HepG2 (cell line): Measurements from ENCODE around the gene SARS2. TPM values are rescaled to one million over a fixed set of nuclear protein-coding genes. Genes with fewer than 3 reads are reported as not detected.

Experiments
- ATAC-seq: fragments of 200-7000 bp; cut with Tn5 transposase; 3 replicates; pipeline ENCODE4 v1.9.1; 2020; ENCODE audit warnings: mild to moderate bottlenecking, moderate library complexity
- BruUV-seq: library from RNA; stranded (reverse); fragments of 400-500 nt; replicated peaks from 2 replicates; lab custom pipeline; 2021; lab: Mats Ljungman, UMichigan
- CTCF ChIA-PET: fragments of 300-600 bp; formaldehyde crosslinking; extraction: SDS; loops from one replicate; lab custom pipeline; 2021; ENCODE audit warnings: low total read pairs, inconsistent platforms, low intra/inter-chr PET ratio; lab: Yijun Ruan, JAX
- POLR2A ChIA-PET: fragments of 350-600 bp; sonication (Branson Sonifier 250); formaldehyde crosslinking; loops from one replicate; lab custom pipeline; 2020; ENCODE audit warnings: antibody characterized with exemption, inconsistent platforms; lab: Yijun Ruan, JAX
- DNase-seq: peaks from one replicate; pipeline ENCODE4 v3.0.0-alpha.2; 2015; ENCODE audit warnings: low spot score
- FAIRE-seq: peaks from 3 replicates; lab custom pipeline; 2011; peaks lifted over from hg19 to GRCh38; lab: Jason Lieb, UNC
- H2AFZ ChIP-seq: one replicate; pipeline ENCODE4 v1.6.1; 2011; ENCODE audit warnings: low read length, inconsistent platforms
- H3K27ac ChIP-seq: fragments of 300-600 bp; 3 replicates; pipeline ENCODE4 v1.8.0; 2011; ENCODE audit warnings: mixed run types, mild to moderate bottlenecking, mixed read lengths, low read length, inconsistent platforms; ENCODE audit not compliant: insufficient read depth; ENCODE audit errors: extremely low read length
- H3K27me3 ChIP-seq, 2 experiments: fragments of 200-600 bp in 1 of 2; 2 replicates in 1 of 2; 3 replicates in 1 of 2; pipeline versions ENCODE4 v1.6.0 to v1.8.0; 2011; ENCODE audit warnings: low read length in 2 of 2, mild to moderate bottlenecking in 2 of 2, moderate library complexity in 2 of 2, inconsistent platforms in 1 of 2; ENCODE audit not compliant: insufficient read depth in 2 of 2, control insufficient read depth in 1 of 2
- H3K36me3 ChIP-seq, 2 experiments: fragments of 200-600 bp in 1 of 2; replicated peaks in 1 of 2; 2 replicates in 1 of 2; 3 replicates in 1 of 2; pipeline versions ENCODE4 v1.5.1 to v1.8.0; 2011; ENCODE audit warnings: low read length in 2 of 2, inconsistent platforms in 1 of 2; ENCODE audit not compliant: insufficient read depth in 2 of 2, control insufficient read depth in 1 of 2
- H3K4me1 ChIP-seq: 2 replicates; pipeline ENCODE4 v1.5.1; 2012; ENCODE audit warnings: low read length, inconsistent platforms; ENCODE audit not compliant: insufficient read depth
- H3K4me2 ChIP-seq: 2 replicates; pipeline ENCODE4 v1.6.0; 2011; ENCODE audit warnings: low read depth, low read length, inconsistent platforms
- H3K4me3 ChIP-seq, 3 experiments: fragments of 200-600 bp in 1 of 3; sonication (generic), shearing (Covaris generic) in 1 of 3; replicated peaks in 1 of 3; 2 replicates each; pipeline ENCODE4 v1.5.1; 2011 to 2016; ENCODE audit warnings: low read length in 3 of 3, inconsistent platforms in 2 of 3, low read depth in 2 of 3, mild to moderate bottlenecking in 2 of 3, control low read depth in 1 of 3, mixed read lengths in 1 of 3; ENCODE audit not compliant: insufficient read depth in 1 of 3
- H3K79me2 ChIP-seq: one replicate; pipeline ENCODE4 v1.6.1; 2011; ENCODE audit warnings: low read length, inconsistent platforms; ENCODE audit not compliant: insufficient read depth
- H3K9ac ChIP-seq: 2 replicates; pipeline ENCODE4 v1.6.0; 2011; ENCODE audit warnings: mild to moderate bottlenecking, low read depth, low read length, inconsistent platforms; ENCODE audit not compliant: insufficient read depth
- H3K9me3 ChIP-seq: 2 replicates; pipeline ENCODE4 v1.5.1; 2012; ENCODE audit warnings: mild to moderate bottlenecking, low read length
- H4K20me1 ChIP-seq: 2 replicates; pipeline ENCODE4 v1.6.0; 2011; ENCODE audit warnings: inconsistent platforms, mild to moderate bottlenecking, low read length, moderate library complexity; ENCODE audit not compliant: insufficient read depth
- CHD2 ChIP-seq: IDR thresholded peaks from 2 replicates; pipeline ENCODE4 v1.6.1; 2011; ENCODE audit warnings: low read depth, low read length, improper control_type of control experiment
- GTF3A ChIP-seq: sonication (generic); formaldehyde crosslinking; conservative IDR thresholded peaks from 2 replicates; pipeline ENCODE4 v1.4.0; 2020; ENCODE audit warnings: mild to moderate bottlenecking, missing genetic modification reagents
- MEIS2 ChIP-seq: sonication (generic); formaldehyde crosslinking; IDR thresholded peaks from 2 replicates; pipeline ENCODE4 v1.9.0; 2021; ENCODE audit warnings: mild to moderate bottlenecking, missing genetic modification reagents
- MLLT10 ChIP-seq: sonication (generic); formaldehyde crosslinking; IDR thresholded peaks from 2 replicates; pipeline ENCODE4 v1.4.0; 2020; ENCODE audit warnings: missing genetic modification reagents
- NPAS2 ChIP-seq: sonication (generic); formaldehyde crosslinking; IDR thresholded peaks from 2 replicates; pipeline ENCODE4 v1.8.0; 2022; ENCODE audit warnings: mild to moderate bottlenecking, missing genetic modification reagents, borderline replicate concordance
- POLR2AphosphoS2 ChIP-seq: IDR thresholded peaks from 2 replicates; pipeline ENCODE4 v1.6.1; 2011; ENCODE audit warnings: low read depth, low read length, improper control_type of control experiment
- SMAD3 ChIP-seq: sonication (generic); formaldehyde crosslinking; IDR thresholded peaks from 2 replicates; pipeline ENCODE4 v1.4.0; 2020; ENCODE audit warnings: missing genetic modification reagents
- TCF12 ChIP-seq, 2 experiments: fragments of 450-650 bp in 1 of 2; sonication (generic) in 1 of 2; formaldehyde crosslinking in 1 of 2; IDR thresholded peaks; 2 replicates each; pipeline versions ENCODE4 v1.6.1 to v1.8.0; 2017 to 2022; ENCODE audit warnings: antibody characterized with exemption in 1 of 2, mild to moderate bottlenecking in 1 of 2, missing genetic modification reagents in 1 of 2, moderate library complexity in 1 of 2
- ZNF431 ChIP-seq: sonication (generic); formaldehyde crosslinking; IDR thresholded peaks from 2 replicates; pipeline ENCODE4 v1.9.0; 2022; ENCODE audit warnings: missing genetic modification reagents, low read depth, mild to moderate bottlenecking, borderline replicate concordance
- WGBS: methylation state at CpG from one replicate; pipeline ENCODE4 v1.1.6; 2017; ENCODE audit warnings: low lambda C conversion rate; 5-methylcytosine and 5-hydroxymethylcytosine counted together
- in situ Hi-C: cut with HindIII; loops from 2 replicates; pipeline ENCODE4 v1.10.0; 2017; ENCODE audit warnings: low pct_unique_long_range_greater_than_20kb; ENCODE audit not compliant: extremely low pct_ligation_motif_present
- intact Hi-C: fragments of 100-400 bp; cut with micrococcal nuclease; formaldehyde crosslinking; loops from one replicate; pipeline ENCODE4 v1.10.0; 2022; ENCODE audit not compliant: unreplicated experiment
- polyA plus RNA-seq, 8 experiments: library from polyadenylated mRNA; depleted of rRNA in 3 of 8; stranded (reverse) in 7 of 8; unstranded in 1 of 8; fragments of >200 nt; fragmentation: Illumina TruSeq in 4 of 8; extraction: Trizol in 4 of 8; gene quantifications; 2 replicates each; pipeline versions ENCODE4 v1.2.1 to v1.2.3, GENCODE V29; 2011 to 2016; ENCODE audit warnings: low read depth in 4 of 8, missing spikeins in 1 of 8, mixed read lengths in 1 of 8; ENCODE audit not compliant: insufficient read depth in 1 of 8
- total RNA-seq, 5 experiments: library from RNA; depleted of rRNA; stranded (reverse); fragments of >200 nt; fragmentation: Illumina TruSeq; extraction: Trizol; gene quantifications; 2 replicates each; pipeline ENCODE4 v1.2.3, GENCODE V29; 2016; ENCODE audit warnings: low read depth in 1 of 5
- TF ChIP-seq, protein P1 (sequence below): sonication (generic); formaldehyde crosslinking; IDR thresholded peaks from 2 replicates; pipeline ENCODE4 v1.9.0; 2022; ENCODE audit warnings: low read depth, missing genetic modification reagents

SARS2 gene
- total and polyA plus RNA-seq, 2 of the 13 experiments (the other 11 are each of a cell fraction or from before 2014, with no cell fraction given): 40.0 to 48.6 TPM

DNA sequence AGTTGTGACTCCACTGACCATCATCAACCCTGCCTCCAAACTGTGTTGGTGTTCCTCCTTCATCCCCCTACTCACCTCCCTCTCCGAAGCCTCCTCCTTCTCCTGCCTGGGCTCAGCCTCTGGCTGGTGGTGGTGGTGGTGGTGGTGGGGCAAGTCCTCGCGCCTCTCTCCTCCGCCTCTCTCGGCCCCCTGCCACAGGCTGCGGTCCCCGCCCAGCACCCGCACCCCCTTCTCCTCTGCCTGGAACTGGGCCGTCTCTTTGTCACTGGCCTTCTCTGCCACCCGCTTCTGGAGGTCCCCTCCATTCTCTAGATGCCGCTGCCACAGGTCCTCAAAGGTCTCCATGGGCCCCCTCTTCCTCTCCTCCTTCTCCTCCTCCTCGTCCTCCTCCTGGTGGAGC lies 20.1 kb downstream of the SARS2 start:
- no peak overlapping the region for H3K4me2 ChIP-seq
- no peak; the same call in 2 of the 3 replicates for ATAC-seq
- no TSS peak for BruUV-seq
- H3K4me3 ChIP-seq: no peak overlapping the region
- POLR2A ChIA-PET: no interaction called here
- peaks cover under 1 to 3% of the 10 kb centered on the region in 2 experiments; a peak in 2 of 5 replicates for H3K36me3 ChIP-seq
- H3K79me2 ChIP-seq: no peaks in the 10 kb centered on the region
- TF ChIP-seq NPAS2 (CRISPR knock-in tag) (no peak), GTF3A (no peak), CHD2 (no peak), SMAD3 (CRISPR knock-in tag) (no peak), MEIS2 (no peak), TCF12 (IDR thresholded peaks at IDR 0.05) (no peak), TCF12 (CRISPR knock-in tag; IDR thresholded peaks at IDR 0.05) (no peak), ZNF431 (CRISPR knock-in tag) (no peak), MLLT10 (CRISPR knock-in tag) (no peak)
- TF ChIP-seq, all 625 proteins: peak for 0
- in situ Hi-C loops (loop anchor here (25.0 kb wide), 1 partner anchor 173 kb away; the partner anchor contains the start of gene CAPN12), intact Hi-C loops (no loop called here)
- Histone ChIP-seq H4K20me1 (no peaks in the 10 kb centered on the region), H3K9me3 (no peaks in the 10 kb centered on the region), H3K4me1 (no peaks in the 10 kb centered on the region), H3K9ac (no peak overlapping the region), H3K27ac (no peak overlapping the region), H3K27me3 (no peaks in the 10 kb centered on the region), H2AFZ (no peak overlapping the region)
- FAIRE-seq: no peak
- DNase-seq: no peak
- WGBS: 87% methylated on average over 12 of the region's 12 CpGs
- CTCF ChIA-PET: no interaction called here

DNA sequence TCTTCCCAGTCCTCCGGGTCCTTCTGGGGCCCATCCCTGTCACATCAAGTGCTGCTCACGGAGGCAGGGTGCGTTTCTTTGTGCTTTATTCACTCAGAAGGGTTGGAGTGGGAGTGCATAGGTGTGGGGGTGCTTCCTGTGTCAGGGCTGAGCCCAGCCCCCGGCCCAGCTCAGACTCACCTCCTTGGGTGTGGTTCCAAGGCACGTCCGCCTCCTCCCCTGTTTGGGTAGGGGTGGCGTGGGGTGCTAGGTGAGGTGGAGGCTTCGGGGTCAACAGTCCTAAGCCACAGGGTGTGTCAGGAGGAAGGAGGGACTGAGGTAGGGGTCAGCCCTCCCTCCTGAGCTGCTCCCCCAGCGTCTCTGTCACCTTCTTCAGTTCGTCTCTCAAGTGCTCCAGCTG lies 21.7 kb downstream of the SARS2 start:
- 93% methylated on average over 6 of the region's 10 CpGs for WGBS
- Histone ChIP-seq H4K20me1 (no peaks in the 10 kb centered on the region), H3K9ac (no peak overlapping the region), H3K79me2 (no peaks in the 10 kb centered on the region), H3K9me3 (no peaks in the 10 kb centered on the region), H3K4me3 (no peak overlapping the region), H3K27ac (no peak overlapping the region), H3K36me3 (peaks cover 4 to 12% of the 10 kb centered on the region in 2 experiments; a peak in 3 of 5 replicates), H3K27me3 (no peaks in the 10 kb centered on the region), H3K4me2 (no peak overlapping the region), H2AFZ (no peak overlapping the region), H3K4me1 (0 out of 2 replicates have a peak, but pooled peaks cover 10% of the 10 kb centered on the region)
- FAIRE-seq (no peak), DNase-seq (no peak), ATAC-seq (no peak)
- 0 out of 2 replicates have a peak, but pooled peaks have one; percentile 39 for TF ChIP-seq POLR2AphosphoS2
- TF ChIP-seq, protein P1, sequence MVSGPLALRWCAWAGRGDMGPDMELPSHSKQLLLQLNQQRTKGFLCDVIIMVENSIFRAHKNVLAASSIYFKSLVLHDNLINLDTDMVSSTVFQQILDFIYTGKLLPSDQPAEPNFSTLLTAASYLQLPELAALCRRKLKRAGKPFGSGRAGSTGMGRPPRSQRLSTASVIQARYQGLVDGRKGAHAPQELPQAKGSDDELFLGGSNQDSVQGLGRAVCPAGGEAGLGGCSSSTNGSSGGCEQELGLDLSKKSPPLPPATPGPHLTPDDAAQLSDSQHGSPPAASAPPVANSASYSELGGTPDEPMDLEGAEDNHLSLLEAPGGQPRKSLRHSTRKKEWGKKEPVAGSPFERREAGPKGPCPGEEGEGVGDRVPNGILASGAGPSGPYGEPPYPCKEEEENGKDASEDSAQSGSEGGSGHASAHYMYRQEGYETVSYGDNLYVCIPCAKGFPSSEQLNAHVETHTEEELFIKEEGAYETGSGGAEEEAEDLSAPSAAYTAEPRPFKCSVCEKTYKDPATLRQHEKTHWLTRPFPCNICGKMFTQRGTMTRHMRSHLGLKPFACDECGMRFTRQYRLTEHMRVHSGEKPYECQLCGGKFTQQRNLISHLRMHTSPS (CRISPR knock-in tag): no peak
- in situ Hi-C loops (loop anchor here (25.0 kb wide), 1 partner anchor 172 kb away; the partner anchor contains the start of gene CAPN12), intact Hi-C loops (no loop called here)
- ChIA-PET POLR2A (interaction anchor here (0.5 to 1.6 kb wide), 2 partner anchors 21 to 194 kb away, joined by 3 to 4 read pairs; partner anchors contain the start of genes MRPS12 and SARS2), CTCF (no interaction called here)
- BruUV-seq: no TSS peak
